ENCODE results near the gene TMEM141. TPM values are rescaled to one million over a fixed set of nuclear protein-coding genes. Genes with fewer than 3 reads are reported as not detected.
"Not testable (repeated sequence)": the region's sequence is repeated elsewhere in the genome, so short reads cannot be mapped to it uniquely, and the experiment has no call there.

Gene TMEM141
- total RNA-seq, 2 donors from 2014 or later = 28.1 to 33.9 TPM

DNA sequence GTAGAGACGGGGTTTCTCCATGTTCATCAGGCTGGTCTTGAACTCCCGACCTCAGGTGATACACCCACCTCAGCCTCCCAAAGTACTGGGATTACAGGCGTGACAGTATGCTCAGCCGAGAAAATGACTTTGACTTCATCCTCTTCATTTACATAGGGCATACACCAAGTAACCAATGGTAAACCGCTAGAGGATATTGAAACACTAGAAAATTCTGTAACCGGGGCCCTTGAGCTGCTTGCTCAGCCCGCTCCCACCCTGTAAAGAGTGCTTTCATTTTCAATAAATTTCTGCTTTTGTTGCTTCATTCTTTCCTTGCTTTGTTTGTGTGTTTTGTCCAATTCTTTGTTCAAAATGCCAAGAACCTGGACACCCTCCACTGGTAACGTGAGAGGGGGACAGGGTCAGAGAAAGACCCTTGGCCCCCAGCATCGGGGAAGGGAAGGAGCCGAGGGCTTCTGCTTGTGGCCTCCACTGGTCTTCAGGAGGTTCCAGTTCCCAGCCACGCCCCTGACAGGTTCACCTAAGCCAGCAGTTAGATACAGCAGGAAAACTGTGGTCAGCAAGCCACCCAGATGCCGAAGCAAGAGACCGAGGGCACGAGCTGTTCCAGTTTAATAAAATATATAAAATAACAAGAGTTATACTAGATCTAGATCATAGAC is 25.3 kb upstream of the TMEM141 start:
- intact Hi-C loops (cut with DNase I) = loop anchor here in 1 of 2 donors (10.0 kb wide), 1 partner anchor 591 kb away; no protein-coding TSS in a partner anchor
- peak; percentile 25 for DNase-seq (ENCODE audit: low spot score)

DNA sequence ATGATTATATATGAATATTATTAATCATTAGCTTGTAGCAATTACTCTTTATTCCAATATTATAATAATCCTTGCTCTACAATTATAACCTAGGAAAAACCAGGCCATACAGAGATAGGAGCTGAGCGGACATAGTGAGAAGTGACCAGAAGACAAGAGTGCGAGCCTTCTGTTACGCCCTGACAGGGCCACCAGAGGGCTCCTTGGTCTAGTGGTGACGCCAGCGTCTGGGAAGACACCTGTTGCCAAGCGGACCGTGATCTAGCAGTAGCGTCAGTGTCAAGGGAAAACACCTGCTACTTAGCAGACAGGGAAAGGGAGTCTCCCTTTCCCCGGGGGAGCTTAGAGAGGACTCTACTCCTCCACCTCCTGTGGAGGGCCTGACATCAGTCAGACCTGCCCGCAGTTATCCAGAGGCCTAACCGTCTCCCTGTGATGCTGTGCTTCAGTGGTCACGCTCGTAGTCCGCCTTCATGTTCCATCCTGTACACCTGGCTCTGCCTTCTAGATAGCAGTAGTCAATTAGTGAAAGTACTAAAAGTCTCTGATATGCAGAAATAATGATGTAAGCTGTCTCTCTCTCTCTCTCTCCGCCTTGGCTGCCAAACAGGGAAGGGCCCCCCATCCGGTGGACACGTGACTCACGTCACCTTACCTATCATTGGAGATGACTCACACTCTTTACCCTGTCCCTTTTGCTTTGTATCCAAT is 24.6 kb upstream of the TMEM141 start:
- intact Hi-C loops (cut with DNase I) = loop anchor here in 1 of 2 donors (10.0 kb wide), 1 partner anchor 592 kb away; no protein-coding TSS in a partner anchor
- peak; percentile 68 for DNase-seq (ENCODE audit: low spot score)

DNA sequence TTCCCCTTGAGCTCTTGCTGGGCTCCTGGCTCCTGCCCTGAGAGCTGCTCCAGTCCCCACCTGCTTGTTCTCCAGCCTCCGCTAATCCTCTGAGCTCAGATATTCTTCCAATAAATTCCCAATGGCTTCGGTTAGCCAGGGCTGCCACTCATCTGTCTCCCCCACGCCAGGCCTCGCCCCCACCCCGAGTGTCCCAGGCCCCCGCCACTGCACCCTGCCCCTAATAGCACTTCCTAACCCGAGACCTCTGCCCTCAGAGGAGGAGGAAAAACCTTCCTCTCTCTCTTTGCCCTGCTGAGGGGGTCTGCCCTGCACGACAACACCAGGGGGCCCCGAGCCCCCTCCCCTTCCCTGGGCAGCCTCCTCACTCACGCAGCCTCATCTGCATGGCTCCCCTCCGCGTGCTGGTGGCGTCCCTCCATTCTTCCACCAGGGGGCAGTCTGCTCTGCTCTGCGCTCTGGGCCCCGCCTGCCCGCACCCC is 21.4 kb upstream of the TMEM141 start:
- DNase-seq (ENCODE audit: low spot score) = peak; percentile 76
- intact Hi-C loops (cut with DNase I) = loop anchor here in 1 of 2 donors (1.0 to 10.0 kb wide), 2 partner anchors 24 to 595 kb away; no protein-coding TSS in a partner anchor

DNA sequence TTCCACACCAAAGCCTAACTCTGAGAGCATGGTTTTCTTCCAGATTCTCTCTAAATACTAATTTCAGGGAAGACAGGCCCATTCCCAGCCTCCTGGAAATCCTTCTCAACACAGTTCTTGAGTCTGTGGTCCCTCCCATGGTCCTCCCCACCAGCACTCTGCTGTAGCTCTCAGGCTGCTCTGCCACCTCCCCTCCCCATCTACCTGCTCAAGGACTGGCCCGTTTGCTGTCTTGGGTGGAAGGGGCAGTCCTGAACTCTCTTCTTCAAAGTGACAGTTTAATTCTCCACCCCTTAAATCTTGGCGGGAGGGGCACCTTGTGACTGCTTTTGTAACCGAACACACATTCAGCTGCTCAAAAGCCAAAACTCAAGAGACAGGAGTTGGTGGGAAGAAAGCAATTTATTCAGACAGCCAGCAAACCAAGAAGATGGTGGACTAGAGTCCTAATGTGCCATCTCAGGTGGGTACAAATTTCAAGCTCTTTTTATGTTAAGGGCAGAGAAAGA is 19.2 kb upstream of the TMEM141 start:
- intact Hi-C loops (cut with DNase I) = no loop called here
- peak; percentile 38 for DNase-seq (ENCODE audit: low spot score)

DNA sequence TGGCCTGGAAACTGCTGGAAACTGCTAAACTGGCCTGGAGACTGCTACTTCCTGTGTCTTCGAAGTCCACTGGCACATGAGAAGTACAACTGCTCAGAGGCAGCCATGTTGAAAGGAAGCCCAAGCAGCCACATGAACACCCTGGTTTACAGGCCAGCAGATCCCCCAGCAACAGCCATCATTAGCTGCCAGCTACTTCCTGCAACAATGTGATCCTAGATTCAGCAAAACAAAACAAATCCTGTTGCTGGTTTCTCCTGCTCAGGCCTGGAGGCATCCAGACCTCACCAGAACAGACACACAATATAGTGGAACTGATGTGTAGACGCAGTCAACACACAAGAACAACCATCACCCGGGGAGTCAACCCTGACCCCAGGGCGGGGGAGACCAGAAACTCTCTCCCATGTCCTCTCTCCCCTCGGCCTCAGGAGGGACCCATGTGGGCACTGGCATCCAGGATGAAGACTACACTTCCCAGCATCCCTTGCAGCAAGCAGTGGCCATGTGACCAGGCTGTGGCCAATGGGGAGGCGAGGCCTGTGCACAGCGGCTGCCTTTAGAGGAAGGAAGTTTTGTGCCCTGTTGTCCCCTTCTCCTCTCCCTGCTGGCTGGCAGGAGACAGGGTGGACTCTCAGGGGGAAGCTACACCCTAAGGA is 17.6 kb upstream of the TMEM141 start:
- intact Hi-C loops (cut with DNase I) = no loop called here

DNA sequence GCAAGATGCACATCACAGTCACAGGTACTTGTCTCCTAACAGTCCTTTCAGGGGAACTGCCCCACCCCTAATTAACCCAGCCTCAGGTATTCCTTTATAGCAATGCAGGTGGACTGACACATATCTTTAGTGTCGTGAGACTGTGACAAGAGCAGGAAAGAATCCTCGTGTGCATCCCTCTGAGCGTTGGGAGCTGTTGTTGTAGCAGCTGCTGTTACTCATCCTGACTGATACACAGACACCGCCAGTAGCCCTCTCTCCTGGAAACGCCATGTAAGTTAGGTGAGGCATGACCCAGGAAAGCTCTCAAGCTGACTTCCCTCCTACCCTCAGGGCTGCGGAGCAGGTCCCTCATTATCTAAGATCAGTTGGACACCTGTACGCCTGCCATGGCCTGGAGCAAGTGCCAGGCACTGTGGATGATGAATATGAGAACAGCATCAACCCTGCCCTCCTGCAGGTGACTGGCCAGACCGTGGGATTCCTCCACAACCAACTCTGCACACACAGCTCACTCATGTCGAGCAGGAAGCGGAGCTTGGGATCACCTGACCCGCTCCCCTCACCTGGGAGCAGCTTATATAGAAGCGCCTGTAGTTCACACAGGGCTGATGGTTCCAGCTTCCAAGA is 16.6 kb upstream of the TMEM141 start:
- DNase-seq (ENCODE audit: low spot score) = peak; percentile 43
- intact Hi-C loops (cut with DNase I) = no loop called here

More for the DNA sequence above, 17.6 kb upstream of the TMEM141 start:
- peak; percentile 80 for DNase-seq (ENCODE audit: low spot score)

DNA sequence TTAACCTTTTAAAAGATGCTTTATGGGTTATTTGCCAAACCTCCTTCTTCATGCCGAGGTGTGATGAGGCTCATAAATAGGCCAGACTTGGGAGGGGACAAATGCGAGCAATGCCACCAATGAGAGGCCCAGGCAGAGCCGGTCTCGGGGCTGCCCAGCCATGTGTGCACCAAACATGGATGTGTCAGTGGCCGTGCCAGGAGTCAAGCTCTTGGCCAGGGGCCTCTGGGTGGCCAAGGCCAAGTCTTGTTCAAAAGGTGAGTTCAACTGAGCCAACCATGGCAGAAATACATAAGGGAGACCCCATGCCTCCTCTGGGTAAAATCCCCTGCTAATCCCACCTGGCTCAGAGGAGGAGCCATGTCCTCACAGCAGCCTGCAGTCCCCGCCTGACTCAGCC is 16.0 kb upstream of the TMEM141 start:
- intact Hi-C loops (cut with DNase I) = no loop called here
- DNase-seq (ENCODE audit: low spot score) = peak; percentile 69

DNA sequence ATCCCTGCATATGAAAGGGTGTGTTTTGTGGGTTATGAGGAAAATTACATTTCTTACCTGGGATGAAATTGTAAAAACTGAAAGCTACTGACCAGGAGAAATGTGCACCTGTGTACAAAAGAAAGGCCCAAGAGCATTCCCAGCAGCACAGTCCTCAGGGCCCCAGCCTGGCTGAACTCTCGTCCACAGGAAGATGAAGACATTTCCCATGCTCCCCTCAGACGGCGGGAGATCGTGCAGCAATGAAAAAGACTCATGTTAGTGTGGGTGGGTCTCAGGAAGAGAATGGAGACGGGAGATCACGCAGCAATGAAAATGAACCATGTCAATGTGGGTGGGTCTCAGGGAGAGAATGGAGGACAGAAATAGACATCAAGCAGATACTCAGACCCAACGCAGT is 14.2 kb upstream of the TMEM141 start:
- peak; percentile 55 for DNase-seq (ENCODE audit: low spot score)
- intact Hi-C loops (cut with DNase I) = no loop called here

DNA sequence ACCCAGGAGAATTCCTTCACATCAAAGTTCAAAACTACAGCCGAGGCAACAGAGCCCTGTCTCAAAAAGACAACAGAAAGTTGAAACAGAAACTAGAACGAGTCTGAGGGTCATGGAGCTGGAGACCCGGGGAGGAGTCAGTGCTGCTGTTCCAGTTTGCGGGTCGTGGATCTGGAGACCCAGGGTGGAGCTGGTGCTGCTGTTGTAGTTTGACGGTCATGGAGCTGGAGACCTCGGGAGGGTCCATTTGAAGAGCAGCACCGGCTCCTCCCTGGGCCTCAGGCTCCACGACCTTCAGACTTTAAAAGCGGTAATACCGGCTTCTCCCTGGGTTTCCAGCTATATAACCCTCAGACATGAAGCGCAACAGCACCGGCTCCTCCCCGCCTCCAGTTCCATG is 13.8 kb upstream of the TMEM141 start:
- intact Hi-C loops (cut with DNase I) = no loop called here
- peak; percentile 70 for DNase-seq (ENCODE audit: low spot score)

DNA sequence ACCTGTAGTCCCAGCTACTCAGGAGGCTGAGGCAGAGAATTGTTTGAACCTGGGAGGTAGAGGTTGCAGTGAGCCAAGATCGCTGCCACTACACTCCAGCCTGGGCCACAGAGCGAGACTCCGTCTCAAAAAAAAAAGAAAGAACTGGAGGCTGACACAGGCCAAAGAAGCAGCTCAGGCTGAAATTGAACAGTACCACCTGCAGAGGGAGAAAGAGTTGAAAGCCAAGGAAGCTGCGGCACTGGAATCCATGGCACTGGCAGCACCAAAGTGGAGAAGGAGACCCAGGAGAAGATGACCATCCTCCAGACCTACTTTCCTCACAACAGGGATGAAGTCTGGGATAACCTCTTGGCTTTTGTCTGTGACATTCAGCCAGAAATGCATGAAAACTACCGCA is 11.3 kb upstream of the TMEM141 start:
- intact Hi-C loops (cut with DNase I) = loop anchor here in 1 of 2 donors (10.0 kb wide), 1 partner anchor 285 kb away; no protein-coding TSS in a partner anchor
- no peak for DNase-seq (ENCODE audit: low spot score)

DNA sequence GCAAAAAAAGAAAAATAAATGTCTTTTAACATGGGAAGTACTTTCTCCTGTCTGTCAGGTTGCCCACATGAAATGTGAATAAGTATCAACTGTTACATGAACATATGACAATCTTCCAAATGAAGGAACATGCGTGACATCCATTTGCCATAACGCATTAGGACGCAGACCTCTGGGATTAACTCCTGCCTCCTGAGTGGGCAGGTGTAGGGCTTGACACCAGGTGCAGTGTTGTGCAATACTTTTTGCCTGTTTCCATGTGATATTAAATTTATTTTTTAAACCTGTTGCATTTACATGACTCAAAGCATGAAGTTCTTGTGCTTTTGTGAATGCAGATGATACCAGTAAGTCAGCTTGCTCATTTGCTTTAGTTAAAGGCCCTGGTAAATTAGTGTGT is 8.7 kb upstream of the TMEM141 start:
- intact Hi-C loops (cut with DNase I) = loop anchor here in 1 of 2 donors (10.0 kb wide), 1 partner anchor 282 kb away; no protein-coding TSS in a partner anchor
- no peak for DNase-seq (ENCODE audit: low spot score)

DNA sequence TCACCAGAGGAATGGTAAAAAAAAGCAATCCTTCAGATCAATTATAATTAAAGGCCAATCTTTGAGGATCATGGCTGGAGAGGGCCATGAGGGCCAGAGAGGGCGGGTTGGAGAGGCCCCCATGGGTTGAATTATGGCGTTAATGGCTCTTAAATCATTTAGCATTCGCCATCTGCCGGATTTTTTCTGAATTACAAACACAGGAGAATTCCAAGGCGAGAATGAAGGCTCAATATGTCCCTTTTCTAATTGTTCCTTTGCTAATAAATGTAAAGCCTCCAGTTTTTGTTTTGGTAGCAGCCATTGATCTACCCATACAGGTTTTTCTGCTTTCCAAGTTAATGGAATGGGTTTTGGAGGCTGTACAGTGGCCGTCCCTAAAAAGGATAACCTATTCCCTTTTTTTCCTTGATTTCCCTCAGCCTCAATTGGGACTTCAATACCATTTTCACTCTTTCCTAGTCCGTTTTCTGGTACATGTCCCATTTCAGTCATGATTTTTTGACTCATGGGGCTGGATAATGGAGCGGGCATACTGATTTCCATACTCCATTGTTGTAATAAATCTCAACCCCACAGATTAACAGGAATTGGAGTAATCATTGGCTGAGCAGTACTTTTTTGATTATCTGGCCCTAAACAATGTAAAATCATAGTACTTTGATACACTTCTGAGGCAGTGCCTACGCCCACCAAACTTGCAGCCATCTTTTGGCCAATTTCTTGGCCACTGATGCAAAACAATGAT is 6.7 kb upstream of the TMEM141 start:
- no peak for DNase-seq (ENCODE audit: low spot score)
- intact Hi-C loops (cut with DNase I) = loop anchor here (2.0 to 10.0 kb wide), 2 partner anchors 250 to 280 kb away; no protein-coding TSS in a partner anchor

DNA sequence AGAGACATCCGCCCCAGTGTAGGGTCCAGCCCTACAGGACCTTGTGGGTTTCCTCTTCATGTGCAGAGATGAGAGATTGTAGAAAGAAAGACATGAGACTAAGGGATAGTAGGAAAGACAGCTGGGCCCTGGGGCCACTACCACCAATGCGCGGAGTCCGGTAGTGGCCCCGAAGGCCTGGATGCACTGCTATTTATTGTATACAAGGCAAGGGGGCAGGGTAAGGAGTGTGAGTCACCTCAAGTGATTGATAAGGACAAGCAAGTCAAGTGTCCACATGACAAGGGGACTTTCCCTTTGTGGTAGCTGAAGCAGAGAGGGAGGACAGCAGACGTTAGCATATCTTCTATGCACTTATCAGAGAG is 6.2 kb upstream of the TMEM141 start:
- intact Hi-C loops (cut with DNase I) = loop anchor here (2.0 to 10.0 kb wide), 3 partner anchors 242 to 280 kb away; partner anchors contain the start of gene ABCA2 (in 1 of the 2)
- peak; percentile 57 for DNase-seq (ENCODE audit: low spot score)

DNA sequence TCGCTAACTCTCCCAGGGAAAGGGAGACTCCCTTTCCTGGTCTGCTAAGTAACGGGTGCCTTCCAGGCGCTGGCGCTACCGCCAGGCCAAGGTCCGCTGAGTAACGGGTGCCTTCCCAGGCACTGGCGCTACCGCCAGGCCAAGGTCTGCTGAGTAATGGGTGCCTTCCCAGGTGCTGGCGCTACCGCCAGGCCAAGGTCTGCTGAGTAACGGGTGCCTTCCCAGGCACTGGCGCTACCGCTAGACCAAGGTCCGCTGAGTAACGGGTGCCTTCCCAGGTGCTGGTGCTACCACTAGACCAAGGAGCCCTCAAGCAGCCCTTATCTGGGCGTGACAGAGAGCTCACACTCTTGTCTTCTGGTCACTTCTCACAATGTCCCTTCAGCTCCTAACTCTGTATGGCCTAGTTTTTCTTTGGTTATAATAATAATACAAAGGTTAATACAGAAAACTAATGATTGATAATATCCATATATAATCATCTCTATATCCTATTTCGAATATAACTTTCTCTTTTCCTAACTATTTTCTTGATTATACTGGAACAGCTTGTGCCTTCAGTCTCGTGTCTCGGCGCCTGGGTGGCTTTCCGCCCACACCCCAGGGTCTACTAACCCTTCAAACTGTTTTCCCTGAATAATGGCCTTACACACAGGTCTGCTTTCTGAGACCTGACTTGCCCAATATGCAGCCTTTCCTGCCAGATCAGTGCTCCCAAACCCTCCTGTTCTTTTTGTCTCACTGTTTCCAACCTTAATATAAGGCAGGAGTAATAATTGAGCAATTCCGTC is 5.4 kb upstream of the TMEM141 start:
- DNase-seq (ENCODE audit: low spot score) = peak; percentile 32
- intact Hi-C loops (cut with DNase I) = loop anchor here (2.0 to 10.0 kb wide), 4 partner anchors 241 to 279 kb away; partner anchors contain the start of gene ABCA2 (in 1 of the 2)

DNA sequence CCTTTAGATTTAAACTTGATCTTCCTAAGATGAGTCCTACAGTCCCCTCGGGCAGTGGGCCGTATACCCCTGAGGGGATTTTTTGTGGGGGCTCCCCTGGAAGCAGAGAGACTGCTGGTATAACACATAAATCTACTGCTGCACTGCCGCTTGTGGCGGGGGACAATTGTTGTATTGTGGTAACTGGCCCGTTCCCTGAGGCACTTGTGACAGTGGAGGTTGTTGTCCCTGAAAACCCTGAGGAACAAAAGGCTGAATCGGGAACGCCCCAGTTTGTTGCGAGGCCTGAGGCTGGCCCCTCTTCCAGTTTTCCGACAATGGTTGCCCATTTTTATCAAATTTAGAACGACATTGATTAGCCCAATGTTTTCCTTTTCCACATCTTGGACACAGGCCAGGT is 4.7 kb upstream of the TMEM141 start:
- intact Hi-C loops (cut with DNase I) = loop anchor here (2.0 to 10.0 kb wide), 3 partner anchors 240 to 278 kb away; partner anchors contain the start of gene ABCA2 (in 1 of the 2)
- DNase-seq (ENCODE audit: low spot score) = peak; percentile 40

DNA sequence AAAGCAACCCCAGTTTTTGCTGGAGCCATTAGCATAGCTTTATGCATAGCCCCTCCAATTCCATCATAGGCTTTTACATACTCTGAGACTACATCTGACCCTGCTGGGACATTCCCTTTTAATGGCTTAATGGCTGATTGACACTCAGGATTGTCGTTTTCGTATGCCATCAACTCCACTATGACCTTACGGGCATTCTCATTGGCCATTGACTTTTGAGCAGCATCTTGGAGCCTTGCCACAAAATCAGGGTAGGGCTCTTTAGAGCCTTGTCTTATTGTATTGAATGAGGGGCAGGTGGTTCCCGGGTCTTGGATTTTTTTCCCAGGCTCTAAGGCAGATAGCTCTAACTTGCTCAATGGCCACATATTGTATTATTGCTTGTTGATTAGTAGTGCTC is 4.2 kb upstream of the TMEM141 start:
- intact Hi-C loops (cut with DNase I) = loop anchor here (2.0 to 10.0 kb wide), 3 partner anchors 240 to 278 kb away; partner anchors contain the start of gene ABCA2 (in 1 of the 2)
- DNase-seq (ENCODE audit: low spot score) = not testable (repeated sequence)

DNA sequence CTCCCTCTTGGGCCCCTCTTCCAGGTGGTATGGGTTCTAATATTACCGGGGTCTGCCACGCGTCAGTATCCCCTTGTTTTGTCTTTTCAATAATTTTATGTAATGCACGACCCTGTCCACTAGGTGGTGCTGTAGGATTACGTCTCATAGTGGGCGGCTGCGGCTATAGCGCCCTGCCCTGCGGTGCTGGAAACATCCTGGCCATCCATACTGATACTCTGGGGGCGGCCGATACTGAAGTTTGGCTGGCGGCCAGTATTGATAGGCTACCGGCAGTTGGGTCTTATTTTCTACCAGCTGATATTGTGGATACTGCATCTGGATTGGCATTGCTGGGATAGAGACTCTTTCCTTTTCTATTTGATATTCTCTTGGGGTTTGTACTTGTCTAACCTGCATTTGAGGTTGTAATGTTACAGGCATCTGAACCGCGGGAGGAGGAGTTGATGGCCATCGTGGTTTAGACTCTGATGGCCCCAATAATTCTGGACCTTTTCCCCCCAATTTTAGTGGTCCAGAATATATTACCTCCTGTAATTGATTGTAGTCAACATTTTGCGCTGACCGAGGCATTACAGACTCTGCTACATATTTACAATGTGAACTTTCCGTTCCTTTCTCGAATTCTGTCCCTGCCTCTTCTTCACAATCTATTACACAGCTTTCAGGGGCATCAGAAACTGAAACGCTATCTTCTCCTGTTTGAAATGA is 3.3 kb upstream of the TMEM141 start:
- intact Hi-C loops (cut with DNase I) = loop anchor here (2.0 to 10.0 kb wide), 3 partner anchors 239 to 277 kb away; partner anchors contain the start of gene ABCA2 (in 1 of the 2)
- peak; percentile 88 for DNase-seq (ENCODE audit: low spot score)
